RPMI7951 (cell line): ENCODE data around the gene GRIK2. TPM values are rescaled to one million over a fixed set of nuclear protein-coding genes. Genes with fewer than 3 reads are reported as not detected.
"Not testable (repeated sequence)": the region's sequence is repeated elsewhere in the genome, so short reads cannot be mapped to it uniquely, and the experiment has no call there.

Experiments
- DNase-seq: peaks from one replicate; pipeline ENCODE4 v3.0.0-alpha.2; 2012; ENCODE audit warnings: low read depth
- total RNA-seq: library from RNA; depleted of rRNA; stranded (reverse); fragments of >200 nt; shearing (Covaris generic); gene quantifications from 2 replicates; pipeline ENCODE4 v1.2.3, GENCODE V29; 2014; rRNA removed

The GRIK2 gene
- total RNA-seq: 0.88 and 2.0 TPM in 2 replicates

- DNase-seq: peak; percentile 39
Measured at GRCh38 chr6:101393251-101393828, at the start of gene GRIK2. GRIK2 (plus strand) TSS chr6:101393708.

- DNase-seq: no peak
Measured at GRCh38 chr6:101344885-101345284, 48.6 kb upstream of the GRIK2 start.

GRCh38 chr6:101348816-101349215 is 44.7 kb upstream of the GRIK2 start:
- no peak for DNase-seq

DNA sequence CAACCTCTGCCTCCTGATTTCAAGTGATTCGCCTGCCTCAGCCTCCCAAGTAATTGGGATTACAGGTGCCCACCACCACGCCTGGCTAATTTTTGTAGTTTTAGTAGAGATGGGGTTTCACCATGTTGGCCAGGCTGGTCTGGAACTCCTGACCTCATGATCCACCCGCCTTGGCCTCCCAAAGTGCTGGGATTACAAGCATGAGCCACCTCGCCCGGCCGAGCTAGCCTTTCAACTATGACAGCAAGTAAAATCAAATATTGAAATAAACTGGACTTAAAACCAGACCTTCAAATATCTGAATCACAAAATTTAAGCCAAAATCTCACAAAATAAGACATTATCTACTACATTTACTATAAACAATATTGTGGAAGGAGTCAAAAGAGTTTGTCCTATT is 42.9 kb upstream of the GRIK2 start:
- DNase-seq: not testable (repeated sequence)

- peak; percentile 9 for DNase-seq
Measured at GRCh38 chr6:101351173-101351572, 42.3 kb upstream of the GRIK2 start.

GRCh38 chr6:101352316-101352715 is 41.2 kb upstream of the GRIK2 start:
- no peak for DNase-seq

DNA sequence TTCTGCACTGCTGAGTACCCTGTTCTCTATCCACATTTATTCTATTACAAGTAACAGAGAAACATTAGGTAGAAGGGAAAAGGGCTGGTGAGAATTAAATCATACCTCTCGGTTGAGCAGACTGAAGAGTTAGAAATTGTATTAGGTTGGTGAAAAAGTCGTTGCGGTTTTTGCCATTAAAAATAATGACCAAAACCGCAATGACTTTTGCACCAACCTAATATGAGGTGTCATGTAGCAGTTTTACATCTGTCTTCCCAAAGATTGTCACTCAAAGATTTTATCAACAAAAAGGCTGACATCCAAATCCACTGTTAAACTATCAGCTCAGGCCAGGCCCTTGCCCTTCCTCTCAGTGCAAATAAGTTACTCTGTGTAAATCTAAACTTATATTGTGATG is 28.3 kb upstream of the GRIK2 start:
- DNase-seq: no peak

DNA sequence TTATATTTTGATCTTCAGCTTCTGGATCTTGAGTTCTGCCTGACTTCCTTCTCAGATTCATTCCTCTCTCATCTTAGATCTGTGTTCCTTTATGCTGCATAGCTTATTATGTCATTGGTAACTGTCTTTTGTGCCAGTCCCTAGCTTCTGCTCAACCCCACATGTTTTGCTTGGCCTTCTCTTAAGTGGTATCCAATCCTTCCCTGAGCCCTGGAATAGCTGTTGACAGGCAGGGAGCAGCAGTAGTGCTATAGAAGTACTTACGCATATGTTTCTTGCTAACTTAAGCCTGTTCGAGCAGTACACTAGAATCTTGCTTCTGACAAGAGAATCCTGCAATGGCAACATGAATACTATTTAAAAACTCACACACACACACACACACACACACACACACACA is 13.6 kb upstream of the GRIK2 start:
- DNase-seq: no peak

GRCh38 chr6:101380897-101381630 is 12.4 kb upstream of the GRIK2 start:
- peak; percentile 28 for DNase-seq

GRCh38 chr6:101383747-101384146 is 9.8 kb upstream of the GRIK2 start:
- not testable (repeated sequence) for DNase-seq

- DNase-seq: no peak
Measured at GRCh38 chr6:101386982-101387381, 6.5 kb upstream of the GRIK2 start.

GRCh38 chr6:101391772-101392585 is 1.5 kb upstream of the GRIK2 start:
- DNase-seq: peak; percentile 66

GRCh38 chr6:101392586-101393230 is 800 bp upstream of the GRIK2 start:
- peak; percentile 9 for DNase-seq

DNA sequence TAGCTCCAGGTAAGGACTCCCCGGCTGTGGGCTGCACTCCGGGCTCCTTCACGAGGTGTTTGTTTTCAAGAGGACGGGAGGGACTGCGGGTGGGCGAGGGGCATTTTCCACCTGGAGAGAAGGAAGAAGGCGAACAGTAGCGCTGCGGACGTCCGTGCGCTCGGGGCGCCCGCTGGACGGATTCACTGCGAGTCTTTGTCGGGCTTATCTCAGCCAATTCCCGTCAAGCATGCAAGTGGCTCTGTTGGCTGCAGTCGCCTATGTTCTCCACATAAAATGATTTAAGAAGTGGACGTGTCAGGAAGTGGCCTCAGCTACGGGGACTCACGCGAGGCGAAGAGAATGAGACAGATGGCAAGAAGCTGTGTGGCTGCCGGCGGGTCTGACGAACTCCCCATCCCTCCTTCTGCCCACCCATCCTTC is 332 bp downstream of the GRIK2 start:
- DNase-seq: peak; percentile 43

DNA sequence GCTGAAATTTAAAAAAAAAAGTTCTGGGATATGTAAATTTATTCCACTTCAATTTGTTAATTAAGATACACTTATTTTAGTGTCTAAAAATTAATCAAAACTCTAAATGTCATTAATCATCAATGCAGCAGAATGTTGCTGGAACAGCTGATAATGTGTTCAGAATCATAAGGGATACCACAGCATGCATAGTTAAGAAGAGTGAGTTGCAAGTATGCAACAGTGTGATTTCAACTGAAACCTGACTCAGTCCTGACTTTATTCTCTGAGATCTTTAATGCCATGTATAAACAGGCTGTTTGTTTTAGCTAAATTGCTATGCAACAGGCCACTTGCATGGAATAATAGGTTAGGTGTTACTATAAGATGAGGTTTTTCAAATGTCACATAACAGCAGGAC is 1.4 kb downstream of the GRIK2 start:
- no peak for DNase-seq

DNA sequence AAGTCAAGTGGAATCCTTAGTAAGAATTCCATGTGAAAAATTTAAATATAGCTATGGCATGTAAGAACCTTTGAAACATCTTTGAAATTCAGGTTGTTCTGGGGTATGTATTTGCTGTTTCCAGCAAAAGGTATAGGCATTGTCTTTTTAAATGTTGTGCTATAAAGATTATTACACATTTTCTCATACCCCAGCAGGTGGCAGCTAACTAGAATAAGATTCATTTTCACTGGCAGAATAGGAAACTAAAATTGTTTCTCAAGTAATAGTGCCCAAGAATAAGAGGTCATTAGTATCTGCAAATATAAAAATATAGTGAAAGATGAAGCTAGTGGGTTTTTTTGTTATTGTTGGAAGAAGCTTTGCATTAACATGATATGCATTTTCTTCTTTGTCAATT is 1.8 kb downstream of the GRIK2 start:
- no peak for DNase-seq

- DNase-seq: peak; percentile 44
Measured at GRCh38 chr6:101396548-101397173, 3.2 kb downstream of the GRIK2 start.

- DNase-seq: no peak
Measured at GRCh38 chr6:101397199-101397598, 3.7 kb downstream of the GRIK2 start.

DNA sequence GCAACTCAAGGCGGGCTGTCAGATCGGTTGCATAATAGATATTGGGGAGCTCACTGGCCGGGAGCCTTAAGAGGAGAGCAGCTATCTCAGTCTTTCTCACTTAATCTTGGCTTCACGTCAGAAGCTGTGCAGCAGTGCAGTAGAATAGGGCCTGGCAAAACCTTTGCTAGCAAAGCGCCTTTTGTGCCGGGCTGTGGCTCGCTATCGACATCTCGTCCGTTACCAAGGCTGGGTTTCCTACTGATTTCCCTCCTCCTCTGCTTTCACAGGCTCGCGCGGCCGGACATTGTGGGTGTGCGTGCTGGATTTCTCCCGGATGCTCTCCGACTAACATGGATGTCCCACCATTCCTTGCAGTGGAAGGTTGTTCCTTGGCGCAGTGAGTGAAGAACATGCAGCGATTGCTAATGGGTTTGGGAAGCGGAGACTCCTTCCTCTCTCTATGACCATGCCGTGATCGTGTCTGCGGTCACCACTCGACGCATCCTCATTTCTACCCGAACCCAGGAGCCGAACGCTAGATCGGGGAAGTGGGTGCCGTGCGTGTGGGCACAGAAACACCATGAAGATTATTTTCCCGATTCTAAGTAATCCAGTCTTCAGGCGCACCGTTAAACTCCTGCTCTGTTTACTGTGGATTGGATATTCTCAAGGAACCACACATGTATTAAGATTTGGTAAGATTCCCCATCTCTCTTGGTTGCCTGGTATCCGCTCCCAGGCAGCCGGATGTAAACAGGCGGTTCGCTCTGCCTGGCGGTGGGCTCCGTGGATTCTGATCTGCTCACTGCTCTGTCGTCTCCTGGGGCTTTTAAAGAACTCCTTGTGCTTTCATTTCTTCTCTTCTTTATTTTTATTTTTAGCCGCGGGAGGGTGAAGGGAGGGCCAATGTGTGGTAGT is 5.5 kb downstream of the GRIK2 start:
- DNase-seq: no peak

- DNase-seq: no peak
Measured at GRCh38 chr6:101399616-101400162, 6.2 kb downstream of the GRIK2 start.
